ENCODE data around the gene ACTA2. TPM values are rescaled to one million over a fixed set of nuclear protein-coding genes. Genes with fewer than 3 reads are reported as not detected.
A peak's percentile ranks its signal among the peaks of the same experiment; 100 is the strongest.

Gene ACTA2
- polyA plus RNA-seq, 1 of the 3 experiments (the other 2 are of a cell fraction) = 130 TPM

DNA sequence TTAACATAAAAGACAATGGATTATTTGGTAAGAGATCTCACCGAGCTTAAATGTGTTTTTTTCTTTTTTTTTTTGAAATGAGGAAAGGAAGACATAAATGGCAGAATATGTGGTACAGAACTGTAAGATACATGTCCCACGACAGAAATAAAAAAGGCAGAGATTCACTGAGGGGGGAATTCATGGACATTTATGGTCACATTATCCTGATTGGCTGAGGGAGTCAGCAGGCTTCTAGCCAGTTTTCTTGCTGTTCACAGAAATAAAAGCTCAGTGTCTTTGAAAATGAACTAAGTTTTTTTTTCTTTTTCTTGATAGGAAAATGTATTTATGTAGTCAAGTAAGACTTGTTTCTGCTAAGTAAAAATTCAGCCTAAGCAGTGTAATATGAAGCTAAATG lies 29.8 kb upstream of the ACTA2 start:
- no peak for DNase-seq
- Histone ChIP-seq H3K9me3 (no peaks in the 10 kb centered on the region), H4K20me1 (ENCODE audit: insufficient read depth) (no peaks in the 10 kb centered on the region), H3K4me2 (no peak overlapping the region), H3K9ac (no peak overlapping the region), H3K4me1 (ENCODE audit: control insufficient read depth in 1 of 2, insufficient read depth in 2 of 2, low read depth in 1 of 2, low read length in 1 of 2) (peaks cover 6 to 48% of the 10 kb centered on the region in 2 experiments; a peak in 3 of 4 replicates), H3K36me3 (replicated peaks in 1 of 2; ENCODE audit: control insufficient read depth in 1 of 2, insufficient read depth in 2 of 2, low read length in 1 of 2) (peaks cover 5% of the 10 kb centered on the region in 2 experiments), H3K9me2 (no peaks in the 10 kb centered on the region), H3F3A (replicated peaks; ENCODE audit: insufficient read depth) (no peaks in the 10 kb centered on the region), H3K4me3 (ENCODE audit: low read depth in 2 of 2, low read length in 1 of 2) (no peak overlapping the region), H2AFZ (ENCODE audit: low read depth) (no peak overlapping the region), H3K27ac (ENCODE audit: low read depth in 2 of 2, low read length in 1 of 2) (no peak overlapping the region), H3K27me3 (ENCODE audit: insufficient read depth) (no peaks in the 10 kb centered on the region), H3K79me2 (ENCODE audit: insufficient read depth) (no peaks in the 10 kb centered on the region)
- ChIA-PET CTCF (interaction anchor here (1.3 to 8.7 kb wide), 6 partner anchors 28 to 417 kb away, joined by 3 to 90 read pairs (median 6); no protein-coding TSS in a partner anchor), POLR2A (no interaction called here)
- WGBS (ENCODE audit: low lambda C conversion rate) = 83% methylated on average over 2 of the region's 2 CpGs
- TF ChIP-seq TCF12 (IDR thresholded peaks at IDR 0.05) = no peak
- no peak for TF ChIP-seq FOSL2 (IDR thresholded peaks at IDR 0.05; ENCODE audit: borderline replicate concordance, low read depth)
- TF ChIP-seq, protein P1, sequence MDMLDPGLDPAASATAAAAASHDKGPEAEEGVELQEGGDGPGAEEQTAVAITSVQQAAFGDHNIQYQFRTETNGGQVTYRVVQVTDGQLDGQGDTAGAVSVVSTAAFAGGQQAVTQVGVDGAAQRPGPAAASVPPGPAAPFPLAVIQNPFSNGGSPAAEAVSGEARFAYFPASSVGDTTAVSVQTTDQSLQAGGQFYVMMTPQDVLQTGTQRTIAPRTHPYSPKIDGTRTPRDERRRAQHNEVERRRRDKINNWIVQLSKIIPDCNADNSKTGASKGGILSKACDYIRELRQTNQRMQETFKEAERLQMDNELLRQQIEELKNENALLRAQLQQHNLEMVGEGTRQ (IDR thresholded peaks at IDR 0.05; ENCODE audit: borderline replicate concordance, low read depth, low read length) = no peak
- TF ChIP-seq EP300 (IDR thresholded peaks at IDR 0.05; ENCODE audit: borderline replicate concordance in 1 of 2, low read depth in 1 of 2, low read length in 1 of 2) = no peak
- no peak for TF ChIP-seq RAD21 (IDR thresholded peaks at IDR 0.05; ENCODE audit: low read length)
- TF ChIP-seq EZH2phosphoT487 (IDR thresholded peaks at IDR 0.05; ENCODE audit: borderline replicate concordance, low read depth) = no peak
- TF ChIP-seq ELF1 (IDR thresholded peaks at IDR 0.05) = no peak
- TF ChIP-seq YY1 (IDR thresholded peaks at IDR 0.05; ENCODE audit: low read depth) = no peak
- TF ChIP-seq NRF1 (IDR thresholded peaks at IDR 0.05; ENCODE audit: low read depth, low read length) = no peak
- TF ChIP-seq RXRA (IDR thresholded peaks at IDR 0.05; ENCODE audit: borderline replicate concordance, low read depth) = no peak
- TF ChIP-seq RFX5 (IDR thresholded peaks at IDR 0.05; ENCODE audit: low read length) = no peak
- no peak for TF ChIP-seq FOXJ3 (CRISPR knock-in tag; IDR thresholded peaks at IDR 0.05)
- TF ChIP-seq, protein P2, sequence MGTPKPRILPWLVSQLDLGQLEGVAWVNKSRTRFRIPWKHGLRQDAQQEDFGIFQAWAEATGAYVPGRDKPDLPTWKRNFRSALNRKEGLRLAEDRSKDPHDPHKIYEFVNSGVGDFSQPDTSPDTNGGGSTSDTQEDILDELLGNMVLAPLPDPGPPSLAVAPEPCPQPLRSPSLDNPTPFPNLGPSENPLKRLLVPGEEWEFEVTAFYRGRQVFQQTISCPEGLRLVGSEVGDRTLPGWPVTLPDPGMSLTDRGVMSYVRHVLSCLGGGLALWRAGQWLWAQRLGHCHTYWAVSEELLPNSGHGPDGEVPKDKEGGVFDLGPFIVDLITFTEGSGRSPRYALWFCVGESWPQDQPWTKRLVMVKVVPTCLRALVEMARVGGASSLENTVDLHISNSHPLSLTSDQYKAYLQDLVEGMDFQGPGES (IDR thresholded peaks at IDR 0.05; ENCODE audit: low read depth, low read length) = no peak
- no peak for TF ChIP-seq JUND (IDR thresholded peaks at IDR 0.05)
- TF ChIP-seq, protein P3, sequence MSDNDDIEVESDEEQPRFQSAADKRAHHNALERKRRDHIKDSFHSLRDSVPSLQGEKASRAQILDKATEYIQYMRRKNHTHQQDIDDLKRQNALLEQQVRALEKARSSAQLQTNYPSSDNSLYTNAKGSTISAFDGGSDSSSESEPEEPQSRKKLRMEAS (IDR thresholded peaks at IDR 0.05; ENCODE audit: low read depth) = no peak
- no peak for TF ChIP-seq GABPA (IDR thresholded peaks at IDR 0.05; ENCODE audit: low read depth)
- no peak for TF ChIP-seq GATA2 (CRISPR knock-in tag; IDR thresholded peaks at IDR 0.05)

DNA sequence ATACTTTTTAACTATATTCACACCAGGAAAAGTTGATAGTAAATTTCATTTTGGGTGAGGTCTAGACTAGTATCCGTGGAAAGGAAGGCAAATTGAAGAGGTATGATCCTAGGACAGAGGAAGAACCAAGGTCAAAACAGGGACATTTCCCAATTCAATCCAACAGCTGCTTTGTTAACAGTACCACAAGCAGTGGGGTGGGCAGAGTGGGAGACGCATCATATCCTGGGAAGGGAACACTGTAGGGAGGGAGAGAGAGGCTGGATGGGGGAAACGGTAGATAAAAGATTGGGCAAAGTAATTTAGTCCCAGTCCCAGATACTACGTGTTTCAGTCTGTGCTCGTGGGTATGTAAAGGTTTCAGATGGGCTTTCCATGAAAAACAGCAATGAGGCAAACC lies 28.9 kb upstream of the ACTA2 start:
- no peak overlapping the region for H3K9ac ChIP-seq
- ChIA-PET POLR2A (no interaction called here), CTCF (interaction anchor here (1.3 to 8.7 kb wide), 5 partner anchors 12 to 416 kb away, joined by 3 to 90 read pairs (median 3); no protein-coding TSS in a partner anchor)
- peaks cover 5% of the 10 kb centered on the region in 2 experiments for H3K36me3 ChIP-seq (replicated peaks in 1 of 2; ENCODE audit: control insufficient read depth in 1 of 2, insufficient read depth in 2 of 2, low read length in 1 of 2)
- no peaks in the 10 kb centered on the region for H3K9me3 ChIP-seq
- no peaks in the 10 kb centered on the region for H4K20me1 ChIP-seq (ENCODE audit: insufficient read depth)
- no peaks in the 10 kb centered on the region for H3F3A ChIP-seq (replicated peaks; ENCODE audit: insufficient read depth)
- no peaks in the 10 kb centered on the region for H3K79me2 ChIP-seq (ENCODE audit: insufficient read depth)
- no peak for DNase-seq
- 95% methylated on average over 5 of the region's 5 CpGs for WGBS (ENCODE audit: low lambda C conversion rate)
- no peaks in the 10 kb centered on the region for H3K27me3 ChIP-seq (ENCODE audit: insufficient read depth)
- peaks cover 6 to 45% of the 10 kb centered on the region in 2 experiments; a peak in 3 of 4 replicates for H3K4me1 ChIP-seq (ENCODE audit: control insufficient read depth in 1 of 2, insufficient read depth in 2 of 2, low read depth in 1 of 2, low read length in 1 of 2)
- 0 out of 2 replicates have a peak overlapping the region, but pooled peaks have one; percentile 9 for H3K4me2 ChIP-seq
- H3K27ac ChIP-seq (ENCODE audit: low read depth in 2 of 2, low read length in 1 of 2) = no peak overlapping the region
- no peaks in the 10 kb centered on the region for H3K9me2 ChIP-seq
- no peak overlapping the region for H3K4me3 ChIP-seq (ENCODE audit: low read depth in 2 of 2, low read length in 1 of 2)
- H2AFZ ChIP-seq (ENCODE audit: low read depth) = no peak overlapping the region
- TF ChIP-seq TAF1 (IDR thresholded peaks at IDR 0.05; ENCODE audit: borderline replicate concordance, low read depth, low read length) (no peak), RCOR1 (IDR thresholded peaks at IDR 0.05; ENCODE audit: low read length) (no peak), TEAD4 (IDR thresholded peaks at IDR 0.05; ENCODE audit: borderline replicate concordance, insufficient read depth) (no peak), JUND (IDR thresholded peaks at IDR 0.05) (no peak), POLR2AphosphoS5 (IDR thresholded peaks at IDR 0.05; ENCODE audit: low read depth, low read length) (no peak)
- TF ChIP-seq, protein P4, sequence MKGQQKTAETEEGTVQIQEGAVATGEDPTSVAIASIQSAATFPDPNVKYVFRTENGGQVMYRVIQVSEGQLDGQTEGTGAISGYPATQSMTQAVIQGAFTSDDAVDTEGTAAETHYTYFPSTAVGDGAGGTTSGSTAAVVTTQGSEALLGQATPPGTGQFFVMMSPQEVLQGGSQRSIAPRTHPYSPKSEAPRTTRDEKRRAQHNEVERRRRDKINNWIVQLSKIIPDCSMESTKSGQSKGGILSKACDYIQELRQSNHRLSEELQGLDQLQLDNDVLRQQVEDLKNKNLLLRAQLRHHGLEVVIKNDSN (IDR thresholded peaks at IDR 0.05; ENCODE audit: borderline replicate concordance, low read depth) = no peak
- TF ChIP-seq, protein P3 (IDR thresholded peaks at IDR 0.05; ENCODE audit: low read depth) = no peak
- TF ChIP-seq, protein P5, sequence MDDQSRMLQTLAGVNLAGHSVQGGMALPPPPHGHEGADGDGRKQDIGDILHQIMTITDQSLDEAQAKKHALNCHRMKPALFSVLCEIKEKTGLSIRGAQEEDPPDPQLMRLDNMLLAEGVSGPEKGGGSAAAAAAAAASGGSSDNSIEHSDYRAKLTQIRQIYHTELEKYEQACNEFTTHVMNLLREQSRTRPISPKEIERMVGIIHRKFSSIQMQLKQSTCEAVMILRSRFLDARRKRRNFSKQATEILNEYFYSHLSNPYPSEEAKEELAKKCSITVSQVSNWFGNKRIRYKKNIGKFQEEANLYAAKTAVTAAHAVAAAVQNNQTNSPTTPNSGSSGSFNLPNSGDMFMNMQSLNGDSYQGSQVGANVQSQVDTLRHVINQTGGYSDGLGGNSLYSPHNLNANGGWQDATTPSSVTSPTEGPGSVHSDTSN (IDR thresholded peaks at IDR 0.05) = no peak
- TF ChIP-seq, protein P6, sequence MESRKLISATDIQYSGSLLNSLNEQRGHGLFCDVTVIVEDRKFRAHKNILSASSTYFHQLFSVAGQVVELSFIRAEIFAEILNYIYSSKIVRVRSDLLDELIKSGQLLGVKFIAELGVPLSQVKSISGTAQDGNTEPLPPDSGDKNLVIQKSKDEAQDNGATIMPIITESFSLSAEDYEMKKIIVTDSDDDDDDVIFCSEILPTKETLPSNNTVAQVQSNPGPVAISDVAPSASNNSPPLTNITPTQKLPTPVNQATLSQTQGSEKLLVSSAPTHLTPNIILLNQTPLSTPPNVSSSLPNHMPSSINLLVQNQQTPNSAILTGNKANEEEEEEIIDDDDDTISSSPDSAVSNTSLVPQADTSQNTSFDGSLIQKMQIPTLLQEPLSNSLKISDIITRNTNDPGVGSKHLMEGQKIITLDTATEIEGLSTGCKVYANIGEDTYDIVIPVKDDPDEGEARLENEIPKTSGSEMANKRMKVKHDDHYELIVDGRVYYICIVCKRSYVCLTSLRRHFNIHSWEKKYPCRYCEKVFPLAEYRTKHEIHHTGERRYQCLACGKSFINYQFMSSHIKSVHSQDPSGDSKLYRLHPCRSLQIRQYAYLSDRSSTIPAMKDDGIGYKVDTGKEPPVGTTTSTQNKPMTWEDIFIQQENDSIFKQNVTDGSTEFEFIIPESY (IDR thresholded peaks at IDR 0.05; ENCODE audit: borderline replicate concordance, low read depth) = no peak

All from SK-N-SH (cell line).